GM23338 (cell line): ENCODE measurements around the gene SLCO4A1. TPM values are rescaled to one million over a fixed set of nuclear protein-coding genes. Genes with fewer than 3 reads are reported as not detected.

Source experiments
- ATAC-seq: fragments of 200-7000 bp; cut with Tn5 transposase; 3 replicates; pipeline ENCODE4 v1.9.1; 2020
- DNase-seq: peaks from one replicate; pipeline ENCODE4 v3.0.0-alpha.2; 2015; ENCODE audit warnings: low spot score
- H2AFZ ChIP-seq: fragments of 200-600 bp; sonication (generic); 2 replicates; pipeline ENCODE4 v1.8.0; 2016; ENCODE audit warnings: antibody characterized with exemption, mild to moderate bottlenecking, moderate library complexity
- H3F3A ChIP-seq: fragments of 200-600 bp; sonication (generic); replicated peaks from 2 replicates; pipeline ENCODE4 v1.8.0; 2017; ENCODE audit warnings: antibody characterized with exemption, mixed run types, low read depth
- H3K27ac ChIP-seq: fragments of 200-600 bp; sonication (generic); 2 replicates; pipeline ENCODE4 v1.6.1; 2016; ENCODE audit warnings: low read depth
- H3K27me3 ChIP-seq: fragments of 200-600 bp; sonication (generic); 2 replicates; pipeline ENCODE4 v1.8.0; 2016; ENCODE audit warnings: mild to moderate bottlenecking, mixed run types, moderate library complexity; ENCODE audit not compliant: insufficient read depth
- H3K36me3 ChIP-seq: fragments of 200-600 bp; sonication (generic); 2 replicates; pipeline ENCODE4 v1.8.0; 2016; ENCODE audit warnings: mild to moderate bottlenecking; ENCODE audit not compliant: insufficient read depth
- H3K4me1 ChIP-seq: fragments of 200-600 bp; sonication (generic); 2 replicates; pipeline ENCODE4 v1.8.0; 2016; ENCODE audit warnings: mild to moderate bottlenecking, moderate library complexity; ENCODE audit not compliant: insufficient read depth
- H3K4me2 ChIP-seq: fragments of 200-600 bp; sonication (generic); 2 replicates; pipeline ENCODE4 v1.7.1; 2017; ENCODE audit warnings: mixed run types
- H3K4me3 ChIP-seq: fragments of 200-600 bp; sonication (generic); 2 replicates; pipeline ENCODE4 v1.6.1; 2016; ENCODE audit warnings: mixed run types
- H3K79me2 ChIP-seq: fragments of 200-600 bp; sonication (generic); replicated peaks from 2 replicates; pipeline ENCODE4 v1.8.0; 2017; ENCODE audit warnings: mild to moderate bottlenecking; ENCODE audit not compliant: insufficient read depth
- H3K9me2 ChIP-seq: fragments of 200-600 bp; sonication (generic); 2 replicates; pipeline ENCODE4 v1.8.0; 2017; ENCODE audit not compliant: insufficient read depth
- H4K20me1 ChIP-seq: fragments of 200-600 bp; sonication (generic); replicated peaks from 2 replicates; pipeline ENCODE4 v1.8.0; 2017; ENCODE audit warnings: mild to moderate bottlenecking; ENCODE audit not compliant: insufficient read depth
- H3K27ac Mint-ChIP-seq: 2 replicates; pipeline ENCODE4 v1.8.0; 2020; ENCODE audit warnings: inconsistent platforms, mild to moderate bottlenecking, moderate library complexity, mixed read lengths
- H3K27me3 Mint-ChIP-seq: 3 replicates; pipeline ENCODE4 v1.8.0; 2022; ENCODE audit warnings: low read depth, mild to moderate bottlenecking, moderate library complexity, mixed read lengths, inconsistent platforms; ENCODE audit not compliant: insufficient read depth, poor library complexity
- H3K36me3 Mint-ChIP-seq: 3 replicates; pipeline ENCODE4 v1.8.0; 2021; ENCODE audit warnings: low read depth, mild to moderate bottlenecking, inconsistent platforms, moderate library complexity, mixed read lengths
- H3K4me1 Mint-ChIP-seq: 3 replicates; pipeline ENCODE4 v1.8.0; 2020; ENCODE audit warnings: mild to moderate bottlenecking, inconsistent platforms, mixed read lengths
- H3K4me3 Mint-ChIP-seq: 3 replicates; pipeline ENCODE4 v1.8.0; 2021; ENCODE audit warnings: moderate library complexity, mild to moderate bottlenecking, inconsistent platforms, mixed read lengths
- H3K9me3 Mint-ChIP-seq: 3 replicates; pipeline ENCODE4 v1.8.0; 2020; ENCODE audit warnings: moderate library complexity, mild to moderate bottlenecking, inconsistent platforms, mixed read lengths
- CREB1 ChIP-seq: fragments of 250-450 bp; sonication (Bioruptor Pico); IDR thresholded peaks from 2 replicates; pipeline ENCODE4 v1.5.0; 2020; ENCODE audit warnings: low read depth, mild to moderate bottlenecking, moderate library complexity
- EZH2 ChIP-seq: fragments of 200-600 bp; sonication (generic); IDR thresholded peaks from one replicate; pipeline ENCODE4 v1.8.0; 2017; ENCODE audit warnings: antibody characterized with exemption, mild to moderate bottlenecking, low read depth; ENCODE audit not compliant: unreplicated experiment
- EZH2phosphoT487 ChIP-seq: fragments of 200-600 bp; sonication (generic); IDR thresholded peaks from one replicate; pipeline ENCODE4 v1.8.1; 2018; ENCODE audit warnings: antibody characterized with exemption; ENCODE audit not compliant: unreplicated experiment
- JUNB ChIP-seq: IDR thresholded peaks from one replicate; pipeline ENCODE4 v1.6.1; 2016; ENCODE audit warnings: antibody characterized with exemption; ENCODE audit not compliant: unreplicated experiment
- NANOG ChIP-seq: IDR thresholded peaks from 2 replicates; pipeline ENCODE4 v1.6.1; 2016; ENCODE audit warnings: antibody characterized with exemption, borderline replicate concordance
- POLR2AphosphoS5 ChIP-seq: IDR thresholded peaks from 2 replicates; pipeline ENCODE4 v1.6.1; 2016; ENCODE audit warnings: antibody characterized with exemption, low read depth
- STAT1 ChIP-seq: IDR thresholded peaks from one replicate; pipeline ENCODE4 v1.6.1; 2016; ENCODE audit warnings: antibody characterized with exemption; ENCODE audit not compliant: unreplicated experiment
- ZNF114 ChIP-seq: fragments of 250-450 bp; sonication (Bioruptor Pico); IDR thresholded peaks from 2 replicates; pipeline ENCODE4 v1.5.0; 2020; ENCODE audit warnings: mild to moderate bottlenecking, moderate library complexity
- ZNF331 ChIP-seq: fragments of 250-450 bp; sonication (Bioruptor Pico); IDR thresholded peaks from 2 replicates; pipeline ENCODE4 v1.5.0; 2020; ENCODE audit warnings: low read depth, mild to moderate bottlenecking, moderate library complexity
- polyA plus RNA-seq: library from polyadenylated mRNA; unstranded; fragments of >200 nt; fragmentation: Nextera tagmentation; extraction: Ambion mirVana; gene quantifications from 2 replicates; pipeline ENCODE4 v1.2.1, GENCODE V29; 2016
- total RNA-seq: library from RNA; depleted of rRNA; stranded (reverse); fragments of >200 nt; shearing (Covaris generic); gene quantifications from 2 replicates; pipeline ENCODE4 v1.2.3, GENCODE V29; 2014
- TF ChIP-seq, protein P1 (sequence below), 2 experiments: fragments of 200-600 bp in 1 of 2; sonication (generic) in 1 of 2; conservative IDR thresholded peaks; 2 replicates each; pipeline versions ENCODE4 v1.5.1 to v1.6.1; 2016 to 2017; ENCODE audit warnings: antibody characterized with exemption in 2 of 2, low read depth in 2 of 2, mild to moderate bottlenecking in 2 of 2, moderate library complexity in 1 of 2
- TF ChIP-seq, protein P2 (sequence below): fragments of 250-450 bp; sonication (Bioruptor Pico); IDR thresholded peaks from 2 replicates; pipeline ENCODE4 v1.5.0; 2020; ENCODE audit warnings: mild to moderate bottlenecking, moderate library complexity
- TF ChIP-seq, protein P3 (sequence below): IDR thresholded peaks from 2 replicates; pipeline ENCODE4 v1.6.1; 2016; ENCODE audit warnings: antibody characterized with exemption
- TF ChIP-seq, protein P4 (sequence below): IDR thresholded peaks from one replicate; pipeline ENCODE4 v1.6.1; 2018; ENCODE audit warnings: antibody characterized with exemption; ENCODE audit not compliant: unreplicated experiment

SLCO4A1 gene
- total and polyA plus RNA-seq, 2 experiments from 2014 or later, result 28.5 to 41.6 TPM

DNA sequence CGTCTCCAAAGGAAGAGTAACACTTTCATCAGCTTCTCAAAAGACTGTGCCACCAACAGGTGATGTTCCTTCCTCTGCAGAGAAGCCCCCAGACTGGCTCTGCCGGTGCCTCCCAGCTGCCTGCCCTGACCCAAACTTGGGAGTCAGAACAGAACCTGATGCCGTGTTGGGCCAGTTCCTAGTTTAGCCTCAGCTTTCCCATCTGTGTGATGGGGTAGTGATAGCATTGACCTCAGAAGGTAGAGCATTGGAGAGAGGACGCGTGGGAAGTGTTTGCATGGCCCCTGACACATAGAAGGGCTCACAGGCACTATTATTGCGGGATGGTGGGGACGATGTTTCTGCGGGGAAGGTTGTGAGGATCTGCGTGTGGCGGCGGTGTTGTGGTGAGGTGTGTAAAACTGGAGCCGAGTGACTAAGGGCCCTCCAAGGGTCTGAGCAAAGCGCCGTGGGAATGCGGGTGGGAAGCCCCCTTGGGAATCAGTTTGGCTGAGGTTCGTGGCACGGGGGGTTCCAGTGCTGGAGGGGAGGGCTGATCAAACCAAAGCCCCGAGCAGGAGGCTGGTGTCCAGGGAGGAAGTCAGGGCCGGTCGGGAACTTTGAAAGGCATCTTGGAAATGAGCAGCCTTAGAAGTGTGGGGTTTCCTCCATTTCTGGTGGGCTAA, 68.0 kb downstream of the SLCO4A1 start:
- no peak overlapping the region for H3K4me2 ChIP-seq
- no peaks in the 10 kb centered on the region for H3K36me3 ChIP-seq
- no peak overlapping the region for H2AFZ ChIP-seq
- TF ChIP-seq POLR2AphosphoS5, result no peak
- no peak for TF ChIP-seq EZH2
- TF ChIP-seq ZNF331 (CRISPR knock-in tag), result no peak
- no peak for TF ChIP-seq CREB1 (CRISPR knock-in tag)
- TF ChIP-seq ZNF114 (CRISPR knock-in tag), result no peak
- no peak for TF ChIP-seq JUNB
- no peak for TF ChIP-seq EZH2phosphoT487
- TF ChIP-seq, protein P1, sequence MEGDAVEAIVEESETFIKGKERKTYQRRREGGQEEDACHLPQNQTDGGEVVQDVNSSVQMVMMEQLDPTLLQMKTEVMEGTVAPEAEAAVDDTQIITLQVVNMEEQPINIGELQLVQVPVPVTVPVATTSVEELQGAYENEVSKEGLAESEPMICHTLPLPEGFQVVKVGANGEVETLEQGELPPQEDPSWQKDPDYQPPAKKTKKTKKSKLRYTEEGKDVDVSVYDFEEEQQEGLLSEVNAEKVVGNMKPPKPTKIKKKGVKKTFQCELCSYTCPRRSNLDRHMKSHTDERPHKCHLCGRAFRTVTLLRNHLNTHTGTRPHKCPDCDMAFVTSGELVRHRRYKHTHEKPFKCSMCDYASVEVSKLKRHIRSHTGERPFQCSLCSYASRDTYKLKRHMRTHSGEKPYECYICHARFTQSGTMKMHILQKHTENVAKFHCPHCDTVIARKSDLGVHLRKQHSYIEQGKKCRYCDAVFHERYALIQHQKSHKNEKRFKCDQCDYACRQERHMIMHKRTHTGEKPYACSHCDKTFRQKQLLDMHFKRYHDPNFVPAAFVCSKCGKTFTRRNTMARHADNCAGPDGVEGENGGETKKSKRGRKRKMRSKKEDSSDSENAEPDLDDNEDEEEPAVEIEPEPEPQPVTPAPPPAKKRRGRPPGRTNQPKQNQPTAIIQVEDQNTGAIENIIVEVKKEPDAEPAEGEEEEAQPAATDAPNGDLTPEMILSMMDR (conservative IDR thresholded peaks at IDR 0.05; ENCODE audit: low read depth in 2 of 2), result no peak
- TF ChIP-seq, protein P2, sequence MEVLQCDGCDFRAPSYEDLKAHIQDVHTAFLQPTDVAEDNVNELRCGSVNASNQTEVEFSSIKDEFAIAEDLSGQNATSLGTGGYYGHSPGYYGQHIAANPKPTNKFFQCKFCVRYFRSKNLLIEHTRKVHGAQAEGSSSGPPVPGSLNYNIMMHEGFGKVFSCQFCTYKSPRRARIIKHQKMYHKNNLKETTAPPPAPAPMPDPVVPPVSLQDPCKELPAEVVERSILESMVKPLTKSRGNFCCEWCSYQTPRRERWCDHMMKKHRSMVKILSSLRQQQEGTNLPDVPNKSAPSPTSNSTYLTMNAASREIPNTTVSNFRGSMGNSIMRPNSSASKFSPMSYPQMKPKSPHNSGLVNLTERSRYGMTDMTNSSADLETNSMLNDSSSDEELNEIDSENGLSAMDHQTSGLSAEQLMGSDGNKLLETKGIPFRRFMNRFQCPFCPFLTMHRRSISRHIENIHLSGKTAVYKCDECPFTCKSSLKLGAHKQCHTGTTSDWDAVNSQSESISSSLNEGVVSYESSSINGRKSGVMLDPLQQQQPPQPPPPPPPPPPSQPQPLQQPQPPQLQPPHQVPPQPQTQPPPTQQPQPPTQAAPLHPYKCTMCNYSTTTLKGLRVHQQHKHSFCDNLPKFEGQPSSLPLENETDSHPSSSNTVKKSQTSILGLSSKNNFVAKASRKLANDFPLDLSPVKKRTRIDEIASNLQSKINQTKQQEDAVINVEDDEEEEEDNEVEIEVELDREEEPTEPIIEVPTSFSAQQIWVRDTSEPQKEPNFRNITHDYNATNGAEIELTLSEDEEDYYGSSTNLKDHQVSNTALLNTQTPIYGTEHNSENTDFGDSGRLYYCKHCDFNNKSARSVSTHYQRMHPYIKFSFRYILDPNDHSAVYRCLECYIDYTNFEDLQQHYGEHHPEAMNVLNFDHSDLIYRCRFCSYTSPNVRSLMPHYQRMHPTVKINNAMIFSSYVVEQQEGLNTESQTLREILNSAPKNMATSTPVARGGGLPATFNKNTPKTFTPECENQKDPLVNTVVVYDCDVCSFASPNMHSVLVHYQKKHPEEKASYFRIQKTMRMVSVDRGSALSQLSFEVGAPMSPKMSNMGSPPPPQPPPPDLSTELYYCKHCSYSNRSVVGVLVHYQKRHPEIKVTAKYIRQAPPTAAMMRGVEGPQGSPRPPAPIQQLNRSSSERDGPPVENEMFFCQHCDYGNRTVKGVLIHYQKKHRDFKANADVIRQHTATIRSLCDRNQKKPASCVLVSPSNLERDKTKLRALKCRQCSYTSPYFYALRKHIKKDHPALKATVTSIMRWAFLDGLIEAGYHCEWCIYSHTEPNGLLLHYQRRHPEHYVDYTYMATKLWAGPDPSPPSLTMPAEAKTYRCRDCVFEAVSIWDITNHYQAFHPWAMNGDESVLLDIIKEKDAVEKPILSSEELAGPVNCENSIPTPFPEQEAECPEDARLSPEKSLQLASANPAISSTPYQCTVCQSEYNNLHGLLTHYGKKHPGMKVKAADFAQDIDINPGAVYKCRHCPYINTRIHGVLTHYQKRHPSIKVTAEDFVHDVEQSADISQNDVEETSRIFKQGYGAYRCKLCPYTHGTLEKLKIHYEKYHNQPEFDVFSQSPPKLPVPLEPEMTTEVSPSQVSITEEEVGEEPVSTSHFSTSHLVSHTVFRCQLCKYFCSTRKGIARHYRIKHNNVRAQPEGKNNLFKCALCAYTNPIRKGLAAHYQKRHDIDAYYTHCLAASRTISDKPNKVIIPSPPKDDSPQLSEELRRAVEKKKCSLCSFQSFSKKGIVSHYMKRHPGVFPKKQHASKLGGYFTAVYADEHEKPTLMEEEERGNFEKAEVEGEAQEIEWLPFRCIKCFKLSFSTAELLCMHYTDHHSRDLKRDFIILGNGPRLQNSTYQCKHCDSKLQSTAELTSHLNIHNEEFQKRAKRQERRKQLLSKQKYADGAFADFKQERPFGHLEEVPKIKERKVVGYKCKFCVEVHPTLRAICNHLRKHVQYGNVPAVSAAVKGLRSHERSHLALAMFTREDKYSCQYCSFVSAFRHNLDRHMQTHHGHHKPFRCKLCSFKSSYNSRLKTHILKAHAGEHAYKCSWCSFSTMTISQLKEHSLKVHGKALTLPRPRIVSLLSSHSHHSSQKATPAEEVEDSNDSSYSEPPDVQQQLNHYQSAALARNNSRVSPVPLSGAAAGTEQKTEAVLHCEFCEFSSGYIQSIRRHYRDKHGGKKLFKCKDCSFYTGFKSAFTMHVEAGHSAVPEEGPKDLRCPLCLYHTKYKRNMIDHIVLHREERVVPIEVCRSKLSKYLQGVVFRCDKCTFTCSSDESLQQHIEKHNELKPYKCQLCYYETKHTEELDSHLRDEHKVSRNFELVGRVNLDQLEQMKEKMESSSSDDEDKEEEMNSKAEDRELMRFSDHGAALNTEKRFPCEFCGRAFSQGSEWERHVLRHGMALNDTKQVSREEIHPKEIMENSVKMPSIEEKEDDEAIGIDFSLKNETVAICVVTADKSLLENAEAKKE, result no peak
- TF ChIP-seq, protein P3, sequence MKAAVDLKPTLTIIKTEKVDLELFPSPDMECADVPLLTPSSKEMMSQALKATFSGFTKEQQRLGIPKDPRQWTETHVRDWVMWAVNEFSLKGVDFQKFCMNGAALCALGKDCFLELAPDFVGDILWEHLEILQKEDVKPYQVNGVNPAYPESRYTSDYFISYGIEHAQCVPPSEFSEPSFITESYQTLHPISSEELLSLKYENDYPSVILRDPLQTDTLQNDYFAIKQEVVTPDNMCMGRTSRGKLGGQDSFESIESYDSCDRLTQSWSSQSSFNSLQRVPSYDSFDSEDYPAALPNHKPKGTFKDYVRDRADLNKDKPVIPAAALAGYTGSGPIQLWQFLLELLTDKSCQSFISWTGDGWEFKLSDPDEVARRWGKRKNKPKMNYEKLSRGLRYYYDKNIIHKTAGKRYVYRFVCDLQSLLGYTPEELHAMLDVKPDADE, result no peak
- TF ChIP-seq NANOG, result no peak
- no peak for TF ChIP-seq STAT1
- TF ChIP-seq, protein P4, sequence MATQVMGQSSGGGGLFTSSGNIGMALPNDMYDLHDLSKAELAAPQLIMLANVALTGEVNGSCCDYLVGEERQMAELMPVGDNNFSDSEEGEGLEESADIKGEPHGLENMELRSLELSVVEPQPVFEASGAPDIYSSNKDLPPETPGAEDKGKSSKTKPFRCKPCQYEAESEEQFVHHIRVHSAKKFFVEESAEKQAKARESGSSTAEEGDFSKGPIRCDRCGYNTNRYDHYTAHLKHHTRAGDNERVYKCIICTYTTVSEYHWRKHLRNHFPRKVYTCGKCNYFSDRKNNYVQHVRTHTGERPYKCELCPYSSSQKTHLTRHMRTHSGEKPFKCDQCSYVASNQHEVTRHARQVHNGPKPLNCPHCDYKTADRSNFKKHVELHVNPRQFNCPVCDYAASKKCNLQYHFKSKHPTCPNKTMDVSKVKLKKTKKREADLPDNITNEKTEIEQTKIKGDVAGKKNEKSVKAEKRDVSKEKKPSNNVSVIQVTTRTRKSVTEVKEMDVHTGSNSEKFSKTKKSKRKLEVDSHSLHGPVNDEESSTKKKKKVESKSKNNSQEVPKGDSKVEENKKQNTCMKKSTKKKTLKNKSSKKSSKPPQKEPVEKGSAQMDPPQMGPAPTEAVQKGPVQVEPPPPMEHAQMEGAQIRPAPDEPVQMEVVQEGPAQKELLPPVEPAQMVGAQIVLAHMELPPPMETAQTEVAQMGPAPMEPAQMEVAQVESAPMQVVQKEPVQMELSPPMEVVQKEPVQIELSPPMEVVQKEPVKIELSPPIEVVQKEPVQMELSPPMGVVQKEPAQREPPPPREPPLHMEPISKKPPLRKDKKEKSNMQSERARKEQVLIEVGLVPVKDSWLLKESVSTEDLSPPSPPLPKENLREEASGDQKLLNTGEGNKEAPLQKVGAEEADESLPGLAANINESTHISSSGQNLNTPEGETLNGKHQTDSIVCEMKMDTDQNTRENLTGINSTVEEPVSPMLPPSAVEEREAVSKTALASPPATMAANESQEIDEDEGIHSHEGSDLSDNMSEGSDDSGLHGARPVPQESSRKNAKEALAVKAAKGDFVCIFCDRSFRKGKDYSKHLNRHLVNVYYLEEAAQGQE, result no peak
- Mint-ChIP-seq H3K4me1 (peaks cover 5% of the 10 kb centered on the region; the same call in 2 of the 3 replicates), H3K9me3 (no peaks in the 10 kb centered on the region), H3K36me3 (no peaks in the 10 kb centered on the region; the same call in 2 of the 3 replicates), H3K27me3 (peaks cover 35% of the 10 kb centered on the region), H3K27ac (no peak overlapping the region), H3K4me3 (peak overlapping the region; percentile 1; the same call in 1 of the 3 replicates)
- H3K79me2 ChIP-seq, result no peaks in the 10 kb centered on the region
- no peaks in the 10 kb centered on the region for H3F3A ChIP-seq
- peaks cover 30% of the 10 kb centered on the region for H3K27me3 ChIP-seq
- H3K9me2 ChIP-seq, result no peaks in the 10 kb centered on the region
- H3K4me3 ChIP-seq, result no peak overlapping the region
- peaks cover 3% of the 10 kb centered on the region; the same call in 1 of the 2 replicates for H3K4me1 ChIP-seq
- ATAC-seq (no peak), DNase-seq (no peak)
- no peaks in the 10 kb centered on the region for H4K20me1 ChIP-seq
- no peak overlapping the region for H3K27ac ChIP-seq
